Suprapubic skin (tissue), 4 donors: ENCODE data around the gene DRC7. TPM values are rescaled to one million over a fixed set of nuclear protein-coding genes. Genes with fewer than 3 reads are reported as not detected.
A peak's percentile ranks its signal among the peaks of the same experiment; 100 is the strongest.

Experiments
- DNase-seq, 2 donors: peaks; one replicate each; pipeline ENCODE4 v3.0.0-alpha.2; 2019; ENCODE audit warnings: low spot score in 2 of 2
- H3K27ac ChIP-seq: fragments of 200-600 bp; sonication (generic); one replicate; pipeline ENCODE4 v1.5.1; 2019
- H3K27me3 ChIP-seq: fragments of 200-600 bp; sonication (generic); one replicate; pipeline ENCODE4 v1.5.1; 2019
- H3K36me3 ChIP-seq: fragments of 200-600 bp; sonication (generic); one replicate; pipeline ENCODE4 v1.5.1; 2019
- H3K4me1 ChIP-seq: fragments of 200-600 bp; sonication (generic); one replicate; pipeline ENCODE4 v1.5.1; 2019
- H3K4me3 ChIP-seq: fragments of 200-600 bp; sonication (generic); one replicate; pipeline ENCODE4 v1.5.1; 2019; ENCODE audit warnings: mild to moderate bottlenecking
- H3K9me3 ChIP-seq: fragments of 200-600 bp; sonication (generic); one replicate; pipeline ENCODE4 v1.5.1; 2019
- EP300 ChIP-seq: sonication (generic); formaldehyde crosslinking; IDR thresholded peaks from one replicate; pipeline ENCODE4 v1.6.1; 2017; ENCODE audit warnings: antibody characterized with exemption
- POLR2A ChIP-seq, 2 donors: fragments of 450-650 bp; IDR thresholded peaks; one replicate each; pipeline ENCODE4 v1.6.1; 2017; ENCODE audit warnings: antibody characterized with exemption in 2 of 2, mild to moderate bottlenecking in 2 of 2, moderate library complexity in 2 of 2
- POLR2AphosphoS5 ChIP-seq, 3 donors: sonication (generic); formaldehyde crosslinking; IDR thresholded peaks; one replicate each; pipeline ENCODE4 v1.6.1; 2017; ENCODE audit warnings: antibody characterized with exemption in 3 of 3
- WGBS: methylation state at CpG from one replicate; pipeline ENCODE4 v1.1.5; 2018; 5-methylcytosine and 5-hydroxymethylcytosine counted together
- total RNA-seq, 4 donors: library from RNA; depleted of rRNA; stranded (reverse); fragments of >200 nt; gene quantifications; one replicate each; pipeline ENCODE4 v1.1.0, GENCODE V29; 2016
- TF ChIP-seq, protein P1 (sequence below), 2 donors: fragments of 200-600 bp in 1 of 2; fragments of 450-650 bp in 1 of 2; sonication (generic) in 1 of 2; IDR thresholded peaks; one replicate each; pipeline ENCODE4 v1.5.1; 2016 to 2019; ENCODE audit warnings: antibody characterized with exemption in 2 of 2, mild to moderate bottlenecking in 1 of 2, moderate library complexity in 1 of 2

DRC7 gene
- total RNA-seq, 4 donors from 2014 or later = not detected

DNA sequence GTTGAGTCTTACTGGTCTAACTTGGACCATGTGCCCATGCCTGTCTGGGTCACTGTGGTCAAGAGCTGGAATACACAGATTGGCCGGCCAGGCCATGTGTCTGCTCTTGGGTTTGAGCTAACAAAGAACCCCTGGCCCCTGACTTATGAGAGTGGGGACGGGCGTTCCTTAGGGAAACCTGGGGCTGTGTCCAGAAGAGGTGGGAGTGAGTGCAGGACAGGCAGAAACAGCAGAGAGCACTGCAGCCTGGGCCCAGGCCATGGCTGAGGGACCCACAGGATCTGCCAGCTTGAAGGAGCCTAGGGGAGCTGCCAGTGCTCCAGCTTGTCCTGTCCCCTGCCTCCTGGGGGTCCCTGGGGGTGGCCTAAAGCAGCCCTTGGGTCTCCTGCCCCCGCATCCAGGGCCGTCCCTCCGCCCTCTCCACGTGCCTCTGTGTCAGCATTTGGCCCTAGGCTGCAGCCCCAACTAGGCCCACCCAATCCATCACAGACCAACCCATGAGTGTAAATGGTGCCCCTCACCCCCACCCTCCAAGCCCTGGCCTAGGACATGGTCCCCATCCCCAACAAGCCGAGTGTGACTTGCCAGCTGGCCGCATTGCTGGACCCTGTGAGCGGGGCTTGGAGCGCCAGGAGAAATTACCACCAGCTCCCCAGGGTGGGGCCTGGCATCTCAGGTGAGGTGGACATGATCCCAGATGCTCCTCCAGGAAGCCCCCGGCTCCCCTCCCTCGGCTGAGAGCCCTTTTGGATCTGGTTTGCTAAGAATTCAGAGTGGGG lies 12.5 kb upstream of the DRC7 start:
- Histone ChIP-seq H3K27ac (no peak overlapping the region), H3K36me3 (no peaks in the 10 kb centered on the region), H3K27me3 (peaks cover 4% of the 10 kb centered on the region), H3K4me1 (peaks cover 7% of the 10 kb centered on the region), H3K9me3 (no peaks in the 10 kb centered on the region), H3K4me3 (no peak overlapping the region)
- 65% methylated on average over 5 of the region's 13 CpGs for WGBS
- TF ChIP-seq EP300 (no peak), POLR2A (IDR thresholded peaks at IDR 0.05) (no peak), POLR2AphosphoS5 (IDR thresholded peaks at IDR 0.05) (no peak)
- TF ChIP-seq, protein P1, sequence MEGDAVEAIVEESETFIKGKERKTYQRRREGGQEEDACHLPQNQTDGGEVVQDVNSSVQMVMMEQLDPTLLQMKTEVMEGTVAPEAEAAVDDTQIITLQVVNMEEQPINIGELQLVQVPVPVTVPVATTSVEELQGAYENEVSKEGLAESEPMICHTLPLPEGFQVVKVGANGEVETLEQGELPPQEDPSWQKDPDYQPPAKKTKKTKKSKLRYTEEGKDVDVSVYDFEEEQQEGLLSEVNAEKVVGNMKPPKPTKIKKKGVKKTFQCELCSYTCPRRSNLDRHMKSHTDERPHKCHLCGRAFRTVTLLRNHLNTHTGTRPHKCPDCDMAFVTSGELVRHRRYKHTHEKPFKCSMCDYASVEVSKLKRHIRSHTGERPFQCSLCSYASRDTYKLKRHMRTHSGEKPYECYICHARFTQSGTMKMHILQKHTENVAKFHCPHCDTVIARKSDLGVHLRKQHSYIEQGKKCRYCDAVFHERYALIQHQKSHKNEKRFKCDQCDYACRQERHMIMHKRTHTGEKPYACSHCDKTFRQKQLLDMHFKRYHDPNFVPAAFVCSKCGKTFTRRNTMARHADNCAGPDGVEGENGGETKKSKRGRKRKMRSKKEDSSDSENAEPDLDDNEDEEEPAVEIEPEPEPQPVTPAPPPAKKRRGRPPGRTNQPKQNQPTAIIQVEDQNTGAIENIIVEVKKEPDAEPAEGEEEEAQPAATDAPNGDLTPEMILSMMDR (IDR thresholded peaks at IDR 0.05) = no peak
- no peak for DNase-seq

DNA sequence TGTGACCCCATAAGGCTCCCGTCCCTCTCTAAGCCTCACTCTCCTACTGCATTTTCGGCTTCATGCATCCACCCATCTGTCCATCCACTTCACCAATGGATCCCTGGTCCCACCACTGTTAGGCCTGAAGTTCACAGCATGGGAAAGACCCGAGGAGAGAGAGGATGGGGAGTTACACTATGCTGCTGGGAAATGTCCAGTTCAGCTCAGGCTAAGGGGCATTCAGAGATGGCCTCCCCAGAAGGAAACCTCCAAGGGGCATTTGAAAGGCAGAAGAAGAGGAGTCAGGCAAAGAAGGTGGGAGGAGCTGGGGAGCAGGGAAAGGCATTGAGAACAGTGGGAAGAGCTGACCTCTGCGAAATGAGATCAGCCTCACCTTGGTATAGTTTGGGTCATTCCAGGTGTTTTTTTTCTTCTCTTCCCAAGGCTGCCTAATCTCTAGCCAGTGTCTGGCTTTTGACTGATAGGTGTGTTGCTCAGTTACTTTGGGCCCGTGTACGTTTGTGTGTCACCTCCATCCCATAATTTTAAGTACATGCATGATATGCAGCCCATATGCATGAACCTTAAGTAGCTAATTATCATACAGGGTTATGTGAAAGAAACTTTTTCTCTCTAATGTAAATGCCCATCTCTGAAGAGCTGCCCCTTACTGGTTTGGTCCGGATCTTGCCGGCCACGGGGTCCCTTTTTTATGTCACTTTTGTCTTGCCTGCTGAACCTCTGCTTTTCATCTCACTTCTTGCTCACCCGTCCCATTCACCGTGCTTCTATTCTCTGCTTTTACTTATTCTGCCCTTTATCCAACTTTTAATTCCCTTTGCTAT lies 11.6 kb upstream of the DRC7 start:
- no peaks in the 10 kb centered on the region for H3K36me3 ChIP-seq
- no peaks in the 10 kb centered on the region for H3K9me3 ChIP-seq
- peaks cover under 1% of the 10 kb centered on the region for H3K4me1 ChIP-seq
- no peak overlapping the region for H3K4me3 ChIP-seq
- TF ChIP-seq POLR2AphosphoS5 (IDR thresholded peaks at IDR 0.05) (no peak), EP300 (no peak)
- TF ChIP-seq, protein P1 (IDR thresholded peaks at IDR 0.05) = no peak
- H3K27ac ChIP-seq = no peak overlapping the region
- H3K27me3 ChIP-seq = peaks cover 4% of the 10 kb centered on the region
- peak in 1 of 2 donors; percentile 3 for DNase-seq
- WGBS = 86% methylated on average over 11 of the region's 11 CpGs

DNA sequence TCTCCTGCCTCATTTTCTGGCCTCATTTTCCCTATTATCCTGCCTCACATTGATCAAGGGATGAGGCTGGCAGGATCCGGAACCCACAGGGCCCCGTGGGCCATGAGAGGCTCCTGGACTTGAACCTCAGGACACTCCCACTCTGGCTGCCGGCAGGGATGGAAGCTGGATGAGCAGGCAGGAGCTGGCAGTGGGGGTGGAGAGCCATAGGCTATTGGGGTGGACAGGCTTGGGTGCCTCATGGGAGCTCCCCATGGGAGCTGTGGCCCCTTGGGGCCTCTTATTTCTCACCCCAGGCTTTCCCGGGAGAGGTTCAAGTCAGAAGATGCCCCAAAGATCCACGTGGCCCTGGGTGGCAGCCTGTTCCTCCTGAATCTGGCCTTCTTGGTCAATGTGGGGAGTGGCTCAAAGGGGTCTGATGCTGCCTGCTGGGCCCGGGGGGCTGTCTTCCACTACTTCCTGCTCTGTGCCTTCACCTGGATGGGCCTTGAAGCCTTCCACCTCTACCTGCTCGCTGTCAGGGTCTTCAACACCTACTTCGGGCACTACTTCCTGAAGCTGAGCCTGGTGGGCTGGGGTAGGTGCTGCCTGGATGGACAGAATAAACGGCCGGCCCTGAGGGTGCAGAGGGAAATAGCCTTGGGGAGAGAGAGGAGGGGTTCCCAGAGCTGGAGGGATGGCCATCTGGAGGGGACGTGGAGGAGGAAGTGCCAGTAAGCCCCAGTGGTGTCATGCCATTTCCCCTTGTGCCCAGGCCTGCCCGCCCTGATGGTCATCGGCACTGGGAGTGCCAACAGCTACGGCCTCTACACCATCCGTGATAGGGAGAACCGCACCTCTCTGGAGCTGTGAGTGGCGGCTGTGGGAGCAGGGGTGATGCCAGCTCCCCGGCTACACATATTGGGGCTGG lies 10.7 kb upstream of the DRC7 start:
- peak in 1 of 2 donors; percentile 52 for DNase-seq
- Histone ChIP-seq H3K27me3 (peaks cover 4% of the 10 kb centered on the region), H3K36me3 (no peaks in the 10 kb centered on the region), H3K9me3 (no peaks in the 10 kb centered on the region), H3K4me1 (no peaks in the 10 kb centered on the region), H3K27ac (no peak overlapping the region), H3K4me3 (no peak overlapping the region)
- TF ChIP-seq, protein P1 (IDR thresholded peaks at IDR 0.05) = no peak
- TF ChIP-seq EP300 (no peak), POLR2AphosphoS5 (IDR thresholded peaks at IDR 0.05) (no peak), POLR2A (IDR thresholded peaks at IDR 0.05) (no peak)
- WGBS = 89% methylated on average over 16 of the region's 18 CpGs

DNA sequence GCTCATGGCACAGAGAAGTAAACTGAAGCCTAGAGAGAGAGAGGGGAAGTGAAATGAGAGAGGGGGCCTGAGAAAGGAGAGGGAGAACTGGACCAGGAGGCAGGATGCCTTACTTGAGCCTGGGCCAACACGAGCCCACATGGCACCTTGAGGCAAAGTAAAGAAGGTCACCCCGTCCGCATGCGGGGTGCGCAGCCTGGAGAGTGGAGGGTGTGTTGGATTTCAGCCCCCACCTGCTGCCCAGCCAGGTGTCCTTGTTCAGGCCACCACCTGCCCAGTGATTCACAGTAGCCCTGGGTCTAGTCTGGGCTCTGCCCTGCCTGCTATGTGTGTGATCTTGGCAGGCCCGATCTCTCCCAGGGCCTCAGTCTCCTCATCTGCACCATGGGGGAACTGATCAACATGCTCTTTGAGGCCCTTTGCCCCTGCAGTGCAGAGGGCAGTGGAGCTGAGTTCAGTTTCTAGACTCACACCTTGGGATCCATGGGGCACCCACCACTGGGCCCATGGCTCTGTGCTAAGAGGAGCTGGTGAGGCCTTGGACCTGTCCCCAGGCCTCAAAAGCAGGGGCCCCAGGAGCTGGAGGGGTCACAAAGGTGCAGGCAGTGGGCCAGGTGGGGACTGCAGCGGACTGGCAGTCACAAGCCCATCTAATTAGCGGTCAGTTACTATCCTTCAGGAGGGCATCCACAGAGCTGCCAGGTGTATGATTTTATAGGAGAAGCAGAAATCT lies 9.8 kb upstream of the DRC7 start:
- TF ChIP-seq, protein P1 (IDR thresholded peaks at IDR 0.05) = no peak
- TF ChIP-seq EP300 (no peak), POLR2A (IDR thresholded peaks at IDR 0.05) (no peak)
- Histone ChIP-seq H3K36me3 (no peaks in the 10 kb centered on the region), H3K4me3 (no peak overlapping the region), H3K27ac (no peak overlapping the region), H3K4me1 (no peaks in the 10 kb centered on the region), H3K9me3 (no peaks in the 10 kb centered on the region), H3K27me3 (no peaks in the 10 kb centered on the region)
- WGBS = 93% methylated on average over 7 of the region's 8 CpGs
- DNase-seq = peak in 1 of 2 donors; percentile 46
